K562 (cell line): ENCODE results near the gene CSTF2T.

Experiments
- JUND ChIP-seq, 2 experiments: IDR thresholded peaks; 2 replicates in 1 of 2; 3 replicates in 1 of 2; pipeline ENCODE4 v1.6.1; 2011; ENCODE audit warnings: borderline replicate concordance in 2 of 2, low read depth in 2 of 2, low read length in 2 of 2, improper control_type of control experiment in 1 of 2, missing biosample characterization in 1 of 2, missing genetic modification characterization in 1 of 2, missing genetic modification reagents in 1 of 2
- MCM3 ChIP-seq: fragments of 450-650 bp; IDR thresholded peaks from 2 replicates; pipeline ENCODE4 v1.6.1; 2016
- NFYB ChIP-seq: IDR thresholded peaks from 2 replicates; pipeline ENCODE4 v1.6.1; 2011; ENCODE audit warnings: mild to moderate bottlenecking, moderate library complexity; ENCODE audit not compliant: insufficient read length; ENCODE audit errors: extremely low read depth
- NRF1 ChIP-seq, 2 experiments: fragments of 450-650 bp; IDR thresholded peaks in 1 of 2; conservative IDR thresholded peaks in 1 of 2; 2 replicates each; pipeline ENCODE4 v1.6.1; 2014; ENCODE audit warnings: mild to moderate bottlenecking in 2 of 2
- POLR2A ChIP-seq: fragments of 450-650 bp; conservative IDR thresholded peaks from 2 replicates; pipeline ENCODE4 v1.6.1; 2016
- POU5F1 ChIP-seq: fragments of 150-350 bp; IDR thresholded peaks from 2 replicates; pipeline ENCODE4 v1.6.1; 2014; ENCODE audit warnings: borderline replicate concordance, low read length, low read depth, mild to moderate bottlenecking; ENCODE audit not compliant: partially characterized antibody
- SP2 ChIP-seq: IDR thresholded peaks from 2 replicates; pipeline ENCODE4 v1.6.1; 2011; ENCODE audit warnings: mild to moderate bottlenecking, low read depth, low read length, moderate library complexity; ENCODE audit not compliant: poor library complexity, severe bottlenecking; ENCODE audit errors: extremely low read depth
- TF ChIP-seq, protein P1 (sequence below): fragments of 450-650 bp; formaldehyde crosslinking; IDR thresholded peaks from 2 replicates; pipeline ENCODE4 v1.4.0; 2020; ENCODE audit warnings: mild to moderate bottlenecking, moderate library complexity
- TF ChIP-seq, protein P2 (sequence below), 3 experiments: IDR thresholded peaks in 2 of 3; conservative IDR thresholded peaks in 1 of 3; 2 replicates each; pipeline ENCODE4 v1.5.1; 2011 to 2012; ENCODE audit warnings: low read length in 3 of 3, mild to moderate bottlenecking in 3 of 3, control low read depth in 2 of 3, improper control_type of control experiment in 1 of 3, inconsistent platforms in 1 of 3, low read depth in 1 of 3, mixed read lengths in 1 of 3, moderate library complexity in 1 of 3; ENCODE audit not compliant: insufficient read depth in 2 of 3

DNA sequence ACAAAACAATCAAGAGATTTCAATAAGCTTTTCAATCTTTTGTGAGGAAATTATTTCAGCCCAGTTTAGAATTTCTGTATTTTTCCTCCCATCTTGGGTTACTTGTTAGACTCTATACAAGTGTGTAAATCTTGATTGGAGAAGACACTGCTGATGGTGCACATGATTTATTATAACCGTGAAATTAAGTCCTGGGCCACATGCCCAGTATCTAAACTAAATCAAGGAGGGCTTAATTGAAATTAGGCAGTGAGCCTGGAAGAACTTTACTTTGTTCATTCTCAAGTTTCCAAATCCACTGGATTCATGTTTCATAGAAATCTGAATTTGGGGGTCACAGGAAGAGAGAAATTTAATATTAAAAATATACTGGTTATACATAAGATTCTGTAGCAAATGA is 44.5 kb downstream of the CSTF2T start:
- TF ChIP-seq, protein P1, sequence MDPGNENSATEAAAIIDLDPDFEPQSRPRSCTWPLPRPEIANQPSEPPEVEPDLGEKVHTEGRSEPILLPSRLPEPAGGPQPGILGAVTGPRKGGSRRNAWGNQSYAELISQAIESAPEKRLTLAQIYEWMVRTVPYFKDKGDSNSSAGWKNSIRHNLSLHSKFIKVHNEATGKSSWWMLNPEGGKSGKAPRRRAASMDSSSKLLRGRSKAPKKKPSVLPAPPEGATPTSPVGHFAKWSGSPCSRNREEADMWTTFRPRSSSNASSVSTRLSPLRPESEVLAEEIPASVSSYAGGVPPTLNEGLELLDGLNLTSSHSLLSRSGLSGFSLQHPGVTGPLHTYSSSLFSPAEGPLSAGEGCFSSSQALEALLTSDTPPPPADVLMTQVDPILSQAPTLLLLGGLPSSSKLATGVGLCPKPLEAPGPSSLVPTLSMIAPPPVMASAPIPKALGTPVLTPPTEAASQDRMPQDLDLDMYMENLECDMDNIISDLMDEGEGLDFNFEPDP (CRISPR knock-in tag) = no peak
- TF ChIP-seq, protein P2, sequence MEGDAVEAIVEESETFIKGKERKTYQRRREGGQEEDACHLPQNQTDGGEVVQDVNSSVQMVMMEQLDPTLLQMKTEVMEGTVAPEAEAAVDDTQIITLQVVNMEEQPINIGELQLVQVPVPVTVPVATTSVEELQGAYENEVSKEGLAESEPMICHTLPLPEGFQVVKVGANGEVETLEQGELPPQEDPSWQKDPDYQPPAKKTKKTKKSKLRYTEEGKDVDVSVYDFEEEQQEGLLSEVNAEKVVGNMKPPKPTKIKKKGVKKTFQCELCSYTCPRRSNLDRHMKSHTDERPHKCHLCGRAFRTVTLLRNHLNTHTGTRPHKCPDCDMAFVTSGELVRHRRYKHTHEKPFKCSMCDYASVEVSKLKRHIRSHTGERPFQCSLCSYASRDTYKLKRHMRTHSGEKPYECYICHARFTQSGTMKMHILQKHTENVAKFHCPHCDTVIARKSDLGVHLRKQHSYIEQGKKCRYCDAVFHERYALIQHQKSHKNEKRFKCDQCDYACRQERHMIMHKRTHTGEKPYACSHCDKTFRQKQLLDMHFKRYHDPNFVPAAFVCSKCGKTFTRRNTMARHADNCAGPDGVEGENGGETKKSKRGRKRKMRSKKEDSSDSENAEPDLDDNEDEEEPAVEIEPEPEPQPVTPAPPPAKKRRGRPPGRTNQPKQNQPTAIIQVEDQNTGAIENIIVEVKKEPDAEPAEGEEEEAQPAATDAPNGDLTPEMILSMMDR (IDR thresholded peaks at IDR 0.05 in 2 of 3, conservative IDR thresholded peaks at IDR 0.05 in 1 of 3; ENCODE audit: insufficient read depth in 2 of 3, low read depth in 1 of 3, low read length in 3 of 3) = no peak
- TF ChIP-seq SP2 (no peak), JUND (IDR thresholded peaks at IDR 0.05; ENCODE audit: borderline replicate concordance, low read depth, low read length) (no peak), JUND (tag; IDR thresholded peaks at IDR 0.05; ENCODE audit: borderline replicate concordance, low read depth, low read length) (no peak), POLR2A (no peak), POU5F1 (no peak), NFYB (no peak), NRF1 (conservative IDR thresholded peaks at IDR 0.05 in 1 of 2, IDR thresholded peaks at IDR 0.05 in 1 of 2) (no peak), MCM3 (no peak)
